GM19035 (cell line): ENCODE data around the gene B3GALT5.
"Not testable (repeated sequence)": the region's sequence is repeated elsewhere in the genome, so short reads cannot be mapped to it uniquely, and the experiment has no call there.

Experiments
- ATAC-seq: cut with Tn5 transposase; IDR thresholded peaks from one replicate; pipeline ENCODE4 v1.9.1; 2021; ENCODE audit not compliant: unreplicated experiment

Gene B3GALT5

DNA sequence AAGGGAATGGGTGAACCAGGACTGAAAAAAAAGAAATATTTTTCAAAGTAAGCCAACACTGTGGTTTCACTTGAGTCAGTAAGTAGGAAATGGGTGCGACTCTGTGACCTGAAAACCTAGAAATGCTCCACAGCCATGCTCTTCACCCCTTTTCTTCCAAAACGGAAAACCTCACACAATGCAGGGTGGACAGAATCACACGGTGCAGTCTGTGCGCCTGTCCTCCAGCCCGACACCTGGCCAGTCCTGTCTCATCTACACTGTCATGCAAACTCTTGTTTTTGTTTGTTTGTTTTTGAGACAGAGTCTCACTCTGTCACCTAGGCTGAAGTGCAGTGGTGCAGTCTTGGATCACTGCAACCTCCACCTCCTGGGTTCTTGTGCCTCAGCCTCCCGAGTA is 53.3 kb downstream of the B3GALT5 start:
- ATAC-seq = no peak

DNA sequence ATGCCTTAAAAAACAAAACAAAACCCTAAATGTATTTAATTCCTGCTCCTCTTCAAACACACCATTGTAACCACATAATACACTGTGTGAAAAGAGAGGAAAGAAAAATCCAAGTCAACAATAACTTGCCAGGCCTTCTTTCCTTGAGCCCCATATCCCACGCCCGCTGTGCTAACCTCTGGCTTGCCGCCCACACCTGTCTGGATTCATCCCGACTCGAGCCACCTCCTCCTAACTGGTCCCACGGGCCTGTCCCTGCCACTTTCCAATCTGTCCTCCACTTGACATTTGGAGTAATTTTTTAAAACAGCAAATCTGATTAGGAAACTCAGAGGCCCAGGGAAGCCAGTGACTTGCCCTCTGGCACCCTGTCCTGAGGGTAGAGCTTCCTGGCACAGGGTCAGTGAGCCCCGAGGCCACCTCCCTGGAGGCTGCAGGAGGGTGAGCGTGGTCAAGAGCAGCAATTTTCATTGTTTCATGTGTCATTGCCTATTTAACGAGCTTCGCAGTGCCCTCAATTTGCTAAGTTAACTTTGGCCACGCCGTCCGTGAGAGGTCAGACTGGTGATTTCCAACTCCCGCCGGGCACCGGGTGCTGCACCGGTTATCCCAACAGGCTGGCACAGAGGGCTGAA is 54.1 kb downstream of the B3GALT5 start:
- no peak for ATAC-seq

DNA sequence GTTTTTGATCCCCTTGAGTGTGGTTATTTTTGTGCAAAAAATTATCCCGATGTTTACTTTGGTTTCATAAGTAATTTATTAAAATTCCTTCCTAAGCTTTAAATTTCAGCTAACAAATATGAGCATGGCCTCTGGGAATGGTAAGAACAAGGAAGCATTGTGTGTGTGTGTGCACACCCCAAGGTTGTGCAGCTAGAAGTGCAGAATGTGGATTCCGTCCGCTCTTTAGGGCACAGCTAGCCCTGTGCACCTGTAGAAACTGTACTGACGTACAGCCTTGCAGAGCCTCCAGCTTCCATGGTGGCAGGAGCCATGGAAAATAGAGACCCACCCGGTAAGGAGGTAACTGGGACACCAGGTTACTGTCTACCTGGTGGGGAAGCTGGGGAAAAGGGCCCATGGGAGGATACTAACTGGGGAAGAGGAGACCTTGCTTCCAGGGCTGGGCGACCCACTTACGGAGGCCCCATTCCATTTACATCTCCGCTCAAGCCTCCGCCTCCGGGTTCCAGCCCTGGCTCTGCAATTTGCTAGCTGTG is 54.7 kb downstream of the B3GALT5 start:
- no peak for ATAC-seq

DNA sequence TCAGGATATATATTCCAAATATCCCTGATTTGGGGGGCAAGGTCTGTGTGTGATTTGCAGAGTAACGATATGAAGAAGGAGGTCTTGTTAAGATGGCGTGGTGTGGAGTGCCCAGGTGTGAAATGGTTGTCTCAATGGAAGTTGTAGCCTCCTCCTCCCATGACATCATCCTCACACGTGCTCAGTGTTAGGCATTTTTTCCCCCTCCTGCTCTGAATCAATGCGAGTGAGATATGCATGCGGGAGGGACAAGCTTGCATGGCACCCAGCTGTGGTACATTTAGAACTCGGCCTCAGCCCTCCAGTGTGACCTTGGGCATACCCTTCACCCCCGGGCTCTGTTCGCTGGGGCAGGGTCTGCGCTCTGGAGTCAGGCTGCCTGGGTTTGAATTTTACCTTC is 55.6 kb downstream of the B3GALT5 start:
- ATAC-seq = no peak

DNA sequence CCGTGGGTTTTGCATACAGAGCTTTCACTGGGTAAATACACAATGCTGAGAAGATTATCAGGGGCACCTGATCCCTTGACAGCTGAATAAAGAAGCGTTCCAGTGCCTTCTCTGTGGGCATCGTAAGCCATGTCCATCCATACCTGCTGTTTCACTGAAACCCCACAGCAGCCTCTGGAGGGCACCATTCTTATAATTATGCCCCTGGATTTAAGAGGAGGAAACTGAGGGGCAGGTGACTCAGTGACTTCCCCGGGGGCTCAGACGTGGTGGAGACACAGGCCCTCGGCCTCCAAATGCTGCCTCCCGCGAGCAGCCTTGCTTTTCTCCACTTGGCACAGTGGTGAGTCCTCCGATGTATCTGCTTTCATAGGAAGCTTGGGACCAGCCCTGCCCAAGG is 56.7 kb downstream of the B3GALT5 start:
- no peak for ATAC-seq

DNA sequence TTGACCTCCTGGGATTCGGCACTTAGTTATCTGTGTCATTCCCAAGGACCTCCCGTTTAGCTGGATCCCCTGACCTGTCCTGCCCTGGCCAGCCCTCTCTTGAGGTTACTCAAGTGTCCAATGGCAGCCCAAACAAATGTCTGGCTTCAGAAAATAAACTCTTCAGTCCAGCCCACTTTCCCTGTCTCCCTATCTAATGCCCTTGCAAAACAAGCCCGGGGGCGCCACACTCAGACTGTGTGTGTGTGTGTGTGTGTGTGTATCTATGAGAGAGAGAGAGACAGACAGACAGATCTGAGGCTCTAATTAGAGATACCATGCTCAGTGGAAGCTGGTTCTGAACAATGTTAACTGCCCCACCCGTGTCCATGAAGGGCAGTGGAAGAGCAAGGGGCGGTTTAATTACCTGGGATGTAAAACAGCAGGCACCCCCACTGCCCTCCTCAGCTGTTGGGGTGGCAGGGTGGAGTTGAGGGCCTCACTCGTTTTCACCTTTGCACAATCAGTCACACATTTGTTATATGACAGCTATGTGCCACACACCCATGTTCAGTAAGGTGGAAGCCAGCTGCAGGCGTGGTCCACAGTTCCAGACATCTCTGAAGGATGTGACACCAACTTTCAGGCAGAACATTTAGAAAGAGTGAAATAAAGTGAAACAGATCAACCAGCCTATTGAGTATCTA is 57.4 kb downstream of the B3GALT5 start:
- ATAC-seq = no peak

DNA sequence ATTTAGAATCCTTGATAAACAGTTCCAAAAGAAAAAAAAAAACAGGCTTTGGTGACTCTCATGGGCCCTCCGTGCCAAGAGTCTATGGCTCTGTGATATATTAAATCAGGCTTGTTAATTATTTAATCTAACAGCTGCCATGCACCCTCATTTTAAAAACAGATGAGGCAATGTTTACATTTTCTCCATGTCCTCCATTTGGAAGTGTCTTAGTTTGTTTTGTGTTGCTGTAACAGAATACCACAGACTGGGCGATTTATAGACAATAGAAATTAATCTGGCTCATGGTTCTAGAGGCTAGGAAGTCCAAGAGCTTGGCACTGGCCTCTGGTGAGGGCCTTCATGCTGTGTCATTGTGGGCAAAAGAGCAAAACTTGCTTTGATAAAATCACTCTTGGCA is 58.0 kb downstream of the B3GALT5 start:
- no peak for ATAC-seq

DNA sequence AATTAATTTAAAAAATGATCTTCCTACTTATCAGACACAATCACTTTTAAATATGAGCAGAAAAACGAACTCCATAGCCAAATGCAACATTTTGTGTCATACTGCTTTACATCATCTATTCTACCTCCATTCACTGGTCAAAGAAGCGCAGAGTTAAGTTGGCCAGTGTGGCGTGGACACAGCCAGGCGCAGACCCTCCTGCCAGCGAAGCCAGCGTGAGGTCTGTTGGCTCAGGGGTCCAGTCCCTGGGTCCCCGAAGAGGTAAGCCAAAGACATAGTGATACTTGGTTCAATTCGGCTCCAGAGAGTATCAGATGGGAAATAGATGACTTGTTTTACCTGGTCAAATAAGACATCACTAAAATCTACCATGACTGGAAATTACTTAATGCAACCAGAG is 59.2 kb downstream of the B3GALT5 start:
- no peak for ATAC-seq

DNA sequence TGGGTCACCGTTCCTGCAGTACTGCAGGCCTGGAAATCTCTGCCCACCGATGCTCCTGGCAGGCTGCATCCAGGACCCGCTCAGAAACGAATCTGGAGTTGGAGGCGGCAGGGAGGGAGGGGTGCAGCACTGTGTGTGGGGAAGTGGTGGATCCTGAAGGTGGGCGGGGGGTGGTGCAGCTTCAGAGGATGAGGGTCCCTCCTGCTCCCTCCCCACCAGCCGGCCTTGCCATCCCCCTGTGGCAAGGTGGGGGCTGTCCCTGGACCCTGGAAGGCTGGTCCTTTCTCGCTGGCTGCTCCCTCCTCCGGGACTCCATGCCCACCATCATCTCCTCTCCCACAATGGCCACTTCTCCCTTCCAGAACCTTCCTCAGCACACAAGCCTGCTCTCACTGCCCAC is 60.4 kb downstream of the B3GALT5 start:
- ATAC-seq = no peak

DNA sequence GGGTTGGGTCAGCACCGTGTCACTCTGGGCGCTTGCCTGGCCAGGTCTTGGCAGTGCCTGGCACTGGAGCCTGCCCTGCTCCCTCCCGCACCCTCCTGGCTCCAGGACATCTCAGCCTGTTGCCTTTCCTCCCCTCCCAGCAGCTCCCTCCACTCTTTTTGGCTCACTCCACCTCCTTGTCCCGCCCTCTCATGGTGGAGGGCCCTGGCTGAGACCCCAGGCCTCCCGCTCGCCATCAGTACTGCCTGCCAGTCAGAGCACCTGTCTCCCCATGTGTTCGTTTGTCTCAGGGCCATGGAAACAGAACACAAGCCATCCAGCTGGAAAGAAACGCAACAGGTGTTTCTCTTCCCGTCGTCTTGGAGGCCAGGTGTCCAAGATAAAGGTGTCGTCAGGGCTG is 61.0 kb downstream of the B3GALT5 start:
- no peak for ATAC-seq

DNA sequence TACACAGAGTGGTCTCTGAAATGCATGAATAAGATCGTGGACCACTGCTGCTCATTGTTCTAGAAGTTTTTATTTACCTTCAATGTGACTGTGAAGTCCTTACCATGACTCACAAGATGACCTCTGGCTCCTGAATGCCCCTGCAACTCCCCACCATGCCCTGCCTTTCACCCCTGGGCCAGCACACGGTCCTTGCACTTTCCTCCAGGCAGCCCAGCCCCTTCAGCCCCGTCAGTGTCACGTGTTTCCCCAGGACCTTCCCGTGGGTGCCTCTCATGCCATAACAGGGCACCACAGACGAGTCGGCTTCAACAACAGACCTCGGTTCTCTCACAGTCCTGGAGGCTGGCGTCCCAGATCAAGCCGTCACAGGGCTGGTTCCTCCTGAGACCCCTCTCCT is 62.1 kb downstream of the B3GALT5 start:
- no peak for ATAC-seq

DNA sequence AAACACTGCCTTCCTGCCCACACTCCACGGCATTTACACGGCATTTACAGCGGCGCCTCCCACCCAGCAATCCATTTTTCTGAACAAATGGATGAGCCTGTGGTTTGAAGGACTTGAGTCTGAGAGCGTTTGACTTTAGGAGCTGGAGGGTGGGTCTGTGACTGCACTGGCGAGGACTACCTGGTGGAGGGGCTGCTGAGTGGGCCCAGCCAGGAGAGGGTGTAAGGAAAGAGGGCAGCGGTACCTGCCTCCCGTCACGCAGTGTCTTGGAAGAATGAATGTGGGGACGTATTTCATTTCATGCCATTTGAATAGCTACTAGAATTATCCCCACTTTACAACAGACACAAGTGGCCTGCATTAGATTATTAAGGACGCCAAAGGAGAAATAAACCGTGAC is 62.9 kb downstream of the B3GALT5 start:
- no peak for ATAC-seq

DNA sequence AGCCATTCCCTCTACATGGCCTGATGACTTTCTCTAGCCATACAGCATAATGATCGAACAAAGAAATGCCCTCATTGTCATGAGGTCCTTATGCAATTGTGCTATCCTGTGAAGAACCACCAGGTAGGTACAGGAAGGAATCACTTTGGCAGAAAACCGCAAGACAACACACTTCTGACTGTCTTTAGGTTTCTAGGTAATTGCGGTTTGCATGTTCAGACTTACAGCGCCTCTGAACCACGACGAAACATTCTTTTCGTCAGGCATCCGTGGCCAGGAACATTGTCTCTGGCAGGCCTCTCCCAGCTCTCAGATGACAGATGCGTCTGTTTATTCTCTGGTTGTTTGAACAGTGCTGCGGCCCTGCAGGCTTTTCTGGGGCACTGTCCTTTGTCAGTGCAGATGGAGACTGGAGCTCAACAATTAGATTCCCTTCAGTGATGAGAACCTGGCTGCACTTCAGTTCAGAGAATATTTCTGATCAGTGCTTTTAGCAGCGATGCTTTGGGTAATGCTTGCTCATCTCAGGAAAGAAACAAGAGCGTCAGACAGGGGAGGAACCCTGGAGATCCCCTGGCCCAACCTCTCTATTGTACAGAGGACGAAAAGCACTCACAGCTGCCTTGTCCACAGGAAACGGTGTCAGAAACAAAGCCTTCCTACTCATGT is 63.4 kb downstream of the B3GALT5 start:
- ATAC-seq = peak; percentile 79

DNA sequence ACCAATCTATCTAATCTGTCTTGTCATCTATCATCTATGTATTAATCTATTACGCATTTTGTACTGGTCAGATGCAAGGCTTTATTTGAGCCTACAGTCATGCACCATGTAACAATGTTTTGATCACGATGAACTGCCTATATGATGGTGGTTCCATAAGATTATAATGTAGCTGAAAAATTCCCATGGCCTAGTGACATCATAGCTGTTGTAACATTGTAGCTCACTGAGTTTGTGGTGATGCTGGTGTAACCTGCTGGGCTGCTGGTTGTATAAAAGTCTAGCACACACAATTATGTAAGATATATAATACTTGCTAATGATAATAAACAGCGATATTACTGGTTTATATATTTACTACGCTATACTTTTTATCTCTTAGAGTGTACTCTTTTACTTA is 67.5 kb downstream of the B3GALT5 start:
- ATAC-seq = no peak

DNA sequence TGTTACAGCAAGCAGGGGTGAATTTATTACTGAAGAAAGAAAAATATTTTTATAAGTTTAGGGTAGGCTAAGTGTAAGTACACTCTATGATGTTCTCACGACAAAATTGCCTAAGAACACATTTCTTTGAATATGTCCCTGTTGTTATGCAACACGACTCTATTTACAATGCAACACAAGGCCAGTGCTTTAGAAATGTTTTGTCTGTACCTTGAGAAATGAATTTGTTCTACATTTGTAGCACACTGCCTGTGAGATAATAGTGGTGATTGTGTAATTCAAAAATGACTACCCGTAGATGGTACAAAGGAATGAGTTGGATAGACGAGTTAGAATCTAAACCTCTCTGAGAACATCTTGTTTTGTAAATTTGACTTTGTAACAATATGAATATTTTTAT is 68.5 kb downstream of the B3GALT5 start:
- ATAC-seq = no peak

DNA sequence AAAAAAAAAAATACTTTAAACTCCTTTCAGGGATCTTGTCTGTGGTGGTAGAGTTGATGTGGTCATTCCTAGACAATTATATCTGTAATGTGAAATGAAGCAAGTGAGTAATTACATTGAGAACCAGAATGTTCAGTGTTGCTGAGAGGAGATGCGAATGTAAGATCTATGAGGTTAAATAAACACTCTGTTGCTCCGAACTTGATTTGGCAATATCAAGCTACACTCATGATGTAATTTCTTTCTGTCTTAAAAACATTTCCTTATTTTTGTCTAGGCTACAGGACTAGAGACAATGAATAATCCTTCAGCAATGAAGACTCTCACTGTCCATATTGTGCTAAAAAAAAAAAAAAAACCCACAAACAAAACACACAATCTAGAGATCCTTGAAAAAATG is 69.1 kb downstream of the B3GALT5 start:
- ATAC-seq = no peak

DNA sequence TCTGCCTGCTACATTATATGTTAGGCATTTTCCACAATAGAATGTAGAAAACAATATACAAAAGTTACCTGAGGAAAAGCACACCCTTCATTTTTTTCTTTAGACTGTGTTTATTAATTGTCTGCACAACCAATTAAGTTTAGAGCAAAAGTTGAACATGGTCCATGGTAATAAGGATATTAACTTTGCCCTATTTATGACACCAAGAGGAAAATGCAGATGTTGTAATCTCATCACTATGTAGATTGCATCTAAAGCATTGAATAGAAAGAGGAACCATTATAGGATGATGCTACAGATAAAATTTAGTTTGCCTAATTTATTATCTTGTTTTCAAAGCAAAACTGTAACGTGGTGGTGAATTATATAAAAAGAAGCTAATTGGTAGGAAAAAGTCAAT is 72.5 kb downstream of the B3GALT5 start:
- ATAC-seq = no peak

DNA sequence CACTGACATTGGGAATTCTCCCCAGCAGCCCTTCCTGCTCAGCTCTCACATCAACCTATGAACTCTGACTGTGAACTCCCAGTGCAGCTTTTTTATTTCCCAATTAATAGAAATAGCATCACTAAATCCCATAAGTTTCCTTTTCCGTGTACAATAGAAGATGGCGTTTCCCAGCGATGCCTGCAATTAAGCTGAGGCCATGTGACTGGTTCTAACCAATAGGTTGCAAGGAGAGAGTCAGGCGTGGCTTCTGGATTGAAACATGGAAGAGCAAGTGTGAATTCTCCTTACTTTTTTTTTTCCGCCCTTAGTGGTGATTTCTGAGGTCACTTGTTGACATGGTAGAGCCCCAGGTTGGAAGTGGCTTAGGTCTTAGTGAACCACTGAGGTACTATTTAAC is 73.3 kb downstream of the B3GALT5 start:
- no peak for ATAC-seq

DNA sequence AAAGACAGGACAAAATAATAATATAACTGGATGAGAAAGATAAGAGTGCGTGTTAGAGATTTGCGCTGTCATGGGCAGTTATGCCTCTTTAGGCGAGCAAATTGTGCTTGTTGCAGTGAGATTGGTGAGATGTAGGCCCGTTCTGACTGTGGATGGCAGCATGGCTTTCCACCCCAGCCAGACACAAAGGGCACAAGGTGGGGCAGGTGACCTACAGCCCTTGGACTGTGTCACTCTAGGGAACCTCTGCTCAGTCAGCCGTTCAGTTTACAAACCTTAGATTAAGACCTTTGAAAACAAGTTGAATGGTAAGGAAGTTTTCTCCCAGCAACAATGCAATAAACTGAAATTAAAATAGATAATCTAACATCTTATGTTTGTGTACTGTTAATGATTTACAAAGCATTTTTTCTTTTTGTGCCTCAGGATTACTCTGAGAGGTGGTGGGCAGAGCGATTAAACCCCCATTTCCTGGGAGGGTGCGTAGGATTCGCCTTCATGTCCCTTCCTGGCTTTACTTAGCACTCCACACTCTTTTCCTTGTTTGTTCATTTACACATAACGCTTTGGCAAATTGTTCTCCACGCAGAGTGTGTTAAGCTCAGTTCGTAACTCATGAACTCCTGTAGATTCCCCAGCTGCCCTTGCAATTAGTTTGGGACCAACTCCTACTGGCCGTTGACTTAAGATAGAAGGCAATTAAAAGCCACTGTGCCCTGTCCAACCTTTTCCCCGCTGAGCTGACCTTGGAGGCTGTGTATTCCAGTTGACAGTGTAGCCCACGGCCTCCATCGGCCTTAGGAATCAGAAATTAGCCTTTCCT is 74.1 kb downstream of the B3GALT5 start:
- no peak for ATAC-seq

DNA sequence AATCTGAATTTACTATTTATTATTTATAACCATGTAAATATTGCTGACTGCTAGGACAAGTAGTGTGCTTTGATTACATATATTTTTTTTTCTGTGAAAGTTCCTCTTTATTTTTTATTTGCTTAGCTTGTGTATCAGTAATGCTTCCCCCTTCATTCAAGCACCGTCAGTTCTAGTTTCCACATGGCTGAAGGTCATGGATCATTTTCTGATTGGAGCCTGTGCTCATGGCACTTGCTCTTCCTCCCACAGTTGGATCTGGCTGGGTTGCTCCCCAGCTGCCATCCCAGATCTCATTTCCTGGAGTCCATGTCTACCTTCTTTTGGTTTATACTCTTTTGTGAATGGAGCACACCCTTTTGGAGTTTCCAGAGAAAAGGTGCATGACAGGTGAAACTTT is 75.3 kb downstream of the B3GALT5 start:
- no peak for ATAC-seq

DNA sequence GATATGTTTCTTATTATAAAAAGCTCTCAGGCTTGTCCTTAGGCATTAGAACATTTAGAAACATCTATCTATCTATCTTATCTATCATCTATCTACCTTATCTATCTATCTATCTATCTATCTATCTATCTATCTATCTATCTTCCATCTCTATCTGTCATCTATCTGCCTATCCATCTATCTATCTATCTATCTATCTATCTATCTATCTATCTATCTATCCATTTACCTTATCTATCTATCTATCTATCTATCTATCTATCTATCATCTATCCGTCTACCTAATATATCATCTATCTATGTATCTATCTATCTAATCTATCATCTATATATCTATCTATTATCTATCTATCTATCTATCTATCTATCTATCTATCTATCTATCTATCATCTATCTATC is 77.1 kb downstream of the B3GALT5 start:
- ATAC-seq = not testable (repeated sequence)
